H9 (cell line): ENCODE results near the gene RANGAP1. TPM values are rescaled to one million over a fixed set of nuclear protein-coding genes. Genes with fewer than 3 reads are reported as not detected.

Source experiments
- DNase-seq: peaks from one replicate; pipeline ENCODE4 v3.0.0-alpha.2; 2017
- H2AFZ ChIP-seq: one replicate; pipeline ENCODE4 v1.6.1; 2013; ENCODE audit warnings: mild to moderate bottlenecking, low read length, control low read depth, moderate library complexity
- H2AK5ac ChIP-seq: 2 replicates; pipeline ENCODE4 v1.6.1; 2013; ENCODE audit warnings: low read length, control low read depth, mixed read lengths; ENCODE audit not compliant: insufficient read length
- H2BK120ac ChIP-seq: one replicate; pipeline ENCODE4 v1.6.1; 2013; ENCODE audit warnings: low read depth, mild to moderate bottlenecking, low read length, control low read depth, inconsistent platforms; ENCODE audit not compliant: poor library complexity, severe bottlenecking
- H2BK12ac ChIP-seq: 2 replicates; pipeline ENCODE4 v1.6.1; 2013; ENCODE audit warnings: low read length, control low read depth, mixed read lengths, low read depth; ENCODE audit not compliant: insufficient read length
- H2BK15ac ChIP-seq: 2 replicates; pipeline ENCODE4 v1.6.1; 2013; ENCODE audit warnings: low read depth, low read length, control low read depth
- H2BK20ac ChIP-seq: one replicate; pipeline ENCODE4 v1.6.1; 2013; ENCODE audit warnings: low read depth, mild to moderate bottlenecking, low read length, control low read depth, inconsistent platforms; ENCODE audit not compliant: poor library complexity, severe bottlenecking
- H2BK5ac ChIP-seq: 2 replicates; pipeline ENCODE4 v1.6.1; 2013; ENCODE audit warnings: low read length, control low read depth, mixed read lengths; ENCODE audit not compliant: insufficient read length
- H3K14ac ChIP-seq: 2 replicates; pipeline ENCODE4 v1.6.1; 2013; ENCODE audit warnings: low read length, control low read depth; ENCODE audit not compliant: insufficient read depth
- H3K18ac ChIP-seq: 2 replicates; pipeline ENCODE4 v1.6.1; 2013; ENCODE audit warnings: low read depth, mild to moderate bottlenecking, mixed read lengths, low read length, control low read depth; ENCODE audit not compliant: insufficient read length
- H3K23ac ChIP-seq: 2 replicates; pipeline ENCODE4 v1.6.1; 2013; ENCODE audit warnings: low read length, control low read depth, mixed read lengths, low read depth; ENCODE audit not compliant: insufficient read length
- H3K23me2 ChIP-seq: 2 replicates; pipeline ENCODE4 v1.6.1; 2013; ENCODE audit warnings: low read depth, mild to moderate bottlenecking, mixed read lengths, low read length, control low read depth; ENCODE audit not compliant: insufficient read length, poor library complexity, severe bottlenecking
- H3K27ac ChIP-seq: 2 replicates; pipeline ENCODE4 v1.5.1; 2013; ENCODE audit warnings: low read length, control low read depth, mixed read lengths, low read depth; ENCODE audit not compliant: insufficient read length
- H3K27me3 ChIP-seq: 2 replicates; pipeline ENCODE4 v1.6.1; 2013; ENCODE audit warnings: low read length, control low read depth, inconsistent platforms; ENCODE audit not compliant: insufficient read depth
- H3K4ac ChIP-seq: 2 replicates; pipeline ENCODE4 v1.6.1; 2013; ENCODE audit warnings: low read depth, mild to moderate bottlenecking, control low read depth, inconsistent platforms, low read length, moderate library complexity
- H3K4me1 ChIP-seq: 2 replicates; pipeline ENCODE4 v1.6.1; 2013; ENCODE audit warnings: low read length, control low read depth, inconsistent platforms; ENCODE audit not compliant: insufficient read depth
- H3K4me2 ChIP-seq: 2 replicates; pipeline ENCODE4 v1.6.1; 2013; ENCODE audit warnings: low read length, control low read depth, mixed read lengths; ENCODE audit not compliant: insufficient read length, insufficient read depth
- H3K56ac ChIP-seq: 2 replicates; pipeline ENCODE4 v1.6.1; 2013; ENCODE audit warnings: low read depth, mild to moderate bottlenecking, mixed read lengths, low read length, control low read depth; ENCODE audit not compliant: insufficient read length
- H3K79me1 ChIP-seq: 2 replicates; pipeline ENCODE4 v1.6.1; 2013; ENCODE audit warnings: low read depth, mild to moderate bottlenecking, moderate library complexity, low read length, control low read depth, inconsistent platforms; ENCODE audit not compliant: insufficient read depth, poor library complexity, severe bottlenecking
- H3K79me2 ChIP-seq: 2 replicates; pipeline ENCODE4 v1.6.1; 2013; ENCODE audit warnings: low read length, control low read depth, inconsistent platforms; ENCODE audit not compliant: insufficient read depth
- H3K9ac ChIP-seq: 2 replicates; pipeline ENCODE4 v1.6.1; 2013; ENCODE audit warnings: low read length, control low read depth, mixed read lengths; ENCODE audit not compliant: insufficient read length; ENCODE audit errors: extremely low read depth
- H3K9me3 ChIP-seq: one replicate; pipeline ENCODE4 v1.6.1; 2013; ENCODE audit warnings: low read depth, low read length, inconsistent platforms; ENCODE audit not compliant: control insufficient read depth
- H3T11ph ChIP-seq: one replicate; pipeline ENCODE4 v1.6.1; 2013; ENCODE audit warnings: mild to moderate bottlenecking, low read length, control low read depth, inconsistent platforms
- H4K20me1 ChIP-seq: one replicate; pipeline ENCODE4 v1.6.1; 2013; ENCODE audit not compliant: control insufficient read depth, insufficient read length, insufficient read depth
- H4K5ac ChIP-seq: 2 replicates; pipeline ENCODE4 v1.6.1; 2013; ENCODE audit warnings: low read depth, mild to moderate bottlenecking, mixed read lengths, low read length, control low read depth; ENCODE audit not compliant: insufficient read length
- H4K8ac ChIP-seq: replicated peaks from 2 replicates; pipeline ENCODE4 v1.6.1; 2013; ENCODE audit warnings: low read length, control low read depth, mixed read lengths, low read depth; ENCODE audit not compliant: insufficient read length
- H4K91ac ChIP-seq: 2 replicates; pipeline ENCODE4 v1.6.1; 2013; ENCODE audit warnings: low read depth, mild to moderate bottlenecking, moderate library complexity, mixed read lengths, low read length, control low read depth; ENCODE audit not compliant: insufficient read length
- H3K27ac Mint-ChIP-seq, 3 experiments: 2 replicates in 2 of 3; 3 replicates in 1 of 3; pipeline ENCODE4 v1.8.0; 2020 to 2021; ENCODE audit warnings: mixed read lengths in 3 of 3, mild to moderate bottlenecking in 1 of 3, moderate library complexity in 1 of 3
- H3K27me3 Mint-ChIP-seq: 2 replicates; pipeline ENCODE4 v1.8.0; 2021; ENCODE audit warnings: low read depth, mild to moderate bottlenecking, moderate library complexity, mixed read lengths
- H3K36me3 Mint-ChIP-seq, 3 experiments: 2 replicates in 2 of 3; 3 replicates in 1 of 3; pipeline ENCODE4 v1.8.0; 2020 to 2021; ENCODE audit warnings: low read depth in 3 of 3, mixed read lengths in 3 of 3; ENCODE audit not compliant: insufficient read depth in 1 of 3
- H3K4me1 Mint-ChIP-seq, 2 experiments: 2 replicates each; pipeline ENCODE4 v1.8.0; 2020; ENCODE audit warnings: mixed read lengths in 2 of 2
- H3K4me3 Mint-ChIP-seq, 2 experiments: 2 replicates in 1 of 2; 3 replicates in 1 of 2; pipeline ENCODE4 v1.8.0; 2020 to 2021; ENCODE audit warnings: mild to moderate bottlenecking in 2 of 2, mixed read lengths in 2 of 2, moderate library complexity in 1 of 2
- H3K9me3 Mint-ChIP-seq, 2 experiments: 2 replicates in 1 of 2; 3 replicates in 1 of 2; pipeline ENCODE4 v1.8.0; 2020; ENCODE audit warnings: mild to moderate bottlenecking in 2 of 2, mixed read lengths in 2 of 2, moderate library complexity in 1 of 2
- WGBS: extraction: QIAGEN DNeasy Blood & Tissue Kit; methylation state at CpG from one replicate; pipeline ENCODE4 v1.1.7; 2013; ENCODE audit warnings: missing lambda C conversion rate, low lambda C conversion rate, mixed read lengths; ENCODE audit not compliant: insufficient read length; ENCODE audit errors: extremely low coverage; 5-methylcytosine and 5-hydroxymethylcytosine counted together
- total RNA-seq: library from RNA; stranded (reverse); gene quantifications from 2 replicates; pipeline ENCODE4 v1.2.1, GENCODE V29; 2021
- TF ChIP-seq, protein P1 (sequence below): fragments of 200-600 bp; sonication (generic); conservative IDR thresholded peaks from 3 replicates; pipeline ENCODE4 v1.8.0; 2021; ENCODE audit warnings: antibody characterized with exemption, mild to moderate bottlenecking

RANGAP1 gene
- total RNA-seq, 1 experiment from 2014 or later, result 130 TPM

DNA sequence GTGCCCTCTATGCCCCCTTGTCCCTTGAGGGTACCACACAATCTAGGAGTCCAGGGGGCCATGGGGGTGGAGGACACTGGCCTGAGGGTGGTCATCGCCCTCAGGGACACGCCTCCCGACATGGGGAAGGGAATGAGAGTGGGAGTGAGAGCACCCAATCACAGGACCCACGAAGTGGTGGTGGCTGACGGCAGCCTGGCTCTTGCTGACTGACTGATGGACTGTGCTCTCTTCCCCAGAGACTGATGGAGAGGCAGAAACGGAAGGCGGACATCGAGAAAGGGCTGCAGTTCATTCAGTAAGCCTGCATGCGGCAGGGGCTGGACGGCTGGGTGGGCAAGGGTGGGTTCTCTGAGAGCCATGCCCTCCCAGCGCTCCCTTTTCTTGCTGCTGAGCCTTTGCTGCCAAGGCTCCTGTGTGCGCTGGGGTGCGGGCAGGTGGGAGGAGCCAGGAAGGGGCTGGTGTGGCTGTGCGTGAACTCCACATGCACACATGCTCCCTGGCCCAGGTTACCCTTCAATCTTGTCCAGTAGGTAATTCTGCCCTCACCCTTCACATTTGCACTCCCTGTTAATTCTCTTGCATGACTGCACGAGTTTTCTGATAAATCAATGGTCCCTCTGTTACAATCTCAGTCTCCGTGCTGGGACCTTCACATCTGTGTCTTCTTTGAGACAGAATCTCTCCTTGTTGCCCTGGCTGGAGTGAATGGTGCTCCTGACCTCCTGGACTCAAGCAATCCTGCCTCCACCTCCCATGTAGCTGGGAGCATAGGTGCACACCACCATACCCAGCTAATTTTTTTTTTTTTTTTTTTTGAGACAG, 34.6 kb upstream of the RANGAP1 start:
- H3K4ac ChIP-seq, result no peak overlapping the region
- Mint-ChIP-seq H3K4me1 (peaks cover 3 to 8% of the 10 kb centered on the region in 2 experiments; a peak in 3 of 4 replicates), H3K27me3 (no peaks in the 10 kb centered on the region), H3K27ac (peak overlapping the region in 2 of 3 experiments; percentile 8 to 62; a peak in 3 of 7 replicates), H3K4me3 (no peak overlapping the region), H3K9me3 (no peaks in the 10 kb centered on the region), H3K36me3 (peaks cover 22 to 45% (median 31%) of the 10 kb centered on the region in 3 experiments)
- no peak for DNase-seq
- H2AK5ac ChIP-seq, result no peak overlapping the region
- H3K9me3 ChIP-seq, result no peaks in the 10 kb centered on the region
- no peak overlapping the region for H2BK20ac ChIP-seq
- no peak overlapping the region for H2BK5ac ChIP-seq
- H3K79me1 ChIP-seq, result no peaks in the 10 kb centered on the region
- H4K20me1 ChIP-seq, result no peaks in the 10 kb centered on the region
- no peaks in the 10 kb centered on the region for H3K23me2 ChIP-seq
- no peak overlapping the region for H4K8ac ChIP-seq
- no peak overlapping the region for H3K23ac ChIP-seq
- H3K4me1 ChIP-seq, result no peaks in the 10 kb centered on the region
- no peaks in the 10 kb centered on the region for H3K27me3 ChIP-seq
- TF ChIP-seq, protein P1, sequence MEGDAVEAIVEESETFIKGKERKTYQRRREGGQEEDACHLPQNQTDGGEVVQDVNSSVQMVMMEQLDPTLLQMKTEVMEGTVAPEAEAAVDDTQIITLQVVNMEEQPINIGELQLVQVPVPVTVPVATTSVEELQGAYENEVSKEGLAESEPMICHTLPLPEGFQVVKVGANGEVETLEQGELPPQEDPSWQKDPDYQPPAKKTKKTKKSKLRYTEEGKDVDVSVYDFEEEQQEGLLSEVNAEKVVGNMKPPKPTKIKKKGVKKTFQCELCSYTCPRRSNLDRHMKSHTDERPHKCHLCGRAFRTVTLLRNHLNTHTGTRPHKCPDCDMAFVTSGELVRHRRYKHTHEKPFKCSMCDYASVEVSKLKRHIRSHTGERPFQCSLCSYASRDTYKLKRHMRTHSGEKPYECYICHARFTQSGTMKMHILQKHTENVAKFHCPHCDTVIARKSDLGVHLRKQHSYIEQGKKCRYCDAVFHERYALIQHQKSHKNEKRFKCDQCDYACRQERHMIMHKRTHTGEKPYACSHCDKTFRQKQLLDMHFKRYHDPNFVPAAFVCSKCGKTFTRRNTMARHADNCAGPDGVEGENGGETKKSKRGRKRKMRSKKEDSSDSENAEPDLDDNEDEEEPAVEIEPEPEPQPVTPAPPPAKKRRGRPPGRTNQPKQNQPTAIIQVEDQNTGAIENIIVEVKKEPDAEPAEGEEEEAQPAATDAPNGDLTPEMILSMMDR, result no peak
- no peak overlapping the region for H3K9ac ChIP-seq
- H3K79me2 ChIP-seq, result no peaks in the 10 kb centered on the region
- no peak overlapping the region for H3K27ac ChIP-seq
- H3T11ph ChIP-seq, result no peak overlapping the region
- no peak overlapping the region for H3K56ac ChIP-seq
- H3K14ac ChIP-seq, result no peak overlapping the region
- H3K18ac ChIP-seq, result no peak overlapping the region
- H2AFZ ChIP-seq, result no peak overlapping the region
- no peak overlapping the region for H2BK15ac ChIP-seq
- no CpG with 5 or more reads among the region's 16 CpGs for WGBS
- no peak overlapping the region for H3K4me2 ChIP-seq
- H2BK12ac ChIP-seq, result no peak overlapping the region
- H4K5ac ChIP-seq, result no peak overlapping the region
- no peak overlapping the region for H2BK120ac ChIP-seq
- H4K91ac ChIP-seq, result no peak overlapping the region
